NT2/D1 (cell line): Measurements from ENCODE around the gene HUWE1.

Experiments
- DNase-seq: peaks from one replicate; pipeline ENCODE4 v3.0.0-alpha.2; 2011; ENCODE audit warnings: low read depth, low spot score
- H3K27me3 ChIP-seq: 2 replicates; pipeline ENCODE4 v1.6.0; 2011; ENCODE audit warnings: mild to moderate bottlenecking; ENCODE audit not compliant: insufficient read length, insufficient read depth
- H3K36me3 ChIP-seq: 2 replicates; pipeline ENCODE4 v1.6.1; 2011; ENCODE audit warnings: mild to moderate bottlenecking, low read length, mixed read lengths; ENCODE audit not compliant: insufficient read depth, insufficient read length
- H3K4me1 ChIP-seq: 2 replicates; pipeline ENCODE4 v1.5.1; 2011; ENCODE audit not compliant: insufficient read depth, insufficient read length
- H3K4me3 ChIP-seq: 2 replicates; pipeline ENCODE4 v1.5.1; 2011; ENCODE audit warnings: low read depth; ENCODE audit not compliant: insufficient read length
- H3K9ac ChIP-seq: 2 replicates; pipeline ENCODE4 v1.6.0; 2011; ENCODE audit warnings: low read depth; ENCODE audit not compliant: insufficient read length
- H3K9me3 ChIP-seq: 2 replicates; pipeline ENCODE4 v1.5.1; 2011; ENCODE audit warnings: mild to moderate bottlenecking, low read length; ENCODE audit not compliant: insufficient read depth
- SUZ12 ChIP-seq: IDR thresholded peaks from 2 replicates; pipeline ENCODE4 v1.6.1; 2011; ENCODE audit not compliant: insufficient read length, insufficient read depth; ENCODE audit errors: extremely low read depth
- YY1 ChIP-seq: IDR thresholded peaks from 2 replicates; pipeline ENCODE4 v1.6.1; 2011; ENCODE audit not compliant: insufficient read length, insufficient read depth
- ZNF274 ChIP-seq: IDR thresholded peaks from 2 replicates; pipeline ENCODE4 v1.6.1; 2011; ENCODE audit warnings: mild to moderate bottlenecking, low read depth, low read length

The HUWE1 gene

GRCh38 chrX:53666171-53666570 lies 20.3 kb downstream of the HUWE1 start:
- Histone ChIP-seq H3K27me3 (no peaks in the 10 kb centered on the region), H3K9me3 (no peaks in the 10 kb centered on the region), H3K9ac (no peak overlapping the region), H3K4me3 (no peak overlapping the region), H3K4me1 (no peaks in the 10 kb centered on the region), H3K36me3 (peaks cover 93% of the 10 kb centered on the region)
- DNase-seq = no peak
- TF ChIP-seq SUZ12 (no peak), ZNF274 (no peak), YY1 (no peak)

GRCh38 chrX:53660004-53660403 lies 26.5 kb downstream of the HUWE1 start:
- H3K9me3 ChIP-seq = no peaks in the 10 kb centered on the region
- peaks cover 68% of the 10 kb centered on the region for H3K36me3 ChIP-seq
- H3K4me3 ChIP-seq = no peak overlapping the region
- H3K4me1 ChIP-seq = no peaks in the 10 kb centered on the region
- DNase-seq = no peak
- TF ChIP-seq YY1 (no peak), ZNF274 (no peak), SUZ12 (no peak)
- no peak overlapping the region for H3K9ac ChIP-seq
- H3K27me3 ChIP-seq = no peaks in the 10 kb centered on the region

- H3K9ac ChIP-seq = no peak overlapping the region
- no peak overlapping the region for H3K4me3 ChIP-seq
- no peaks in the 10 kb centered on the region for H3K9me3 ChIP-seq
- H3K36me3 ChIP-seq = peaks cover 66% of the 10 kb centered on the region
- H3K27me3 ChIP-seq = no peaks in the 10 kb centered on the region
- no peak for DNase-seq
- no peak for TF ChIP-seq ZNF274
- no peak for TF ChIP-seq SUZ12
- no peak for TF ChIP-seq YY1
- no peaks in the 10 kb centered on the region for H3K4me1 ChIP-seq
Measured at GRCh38 chrX:53659039-53659438, 27.5 kb downstream of the HUWE1 start.

GRCh38 chrX:53656845-53657244 lies 29.7 kb downstream of the HUWE1 start:
- no peak overlapping the region for H3K9ac ChIP-seq
- H3K9me3 ChIP-seq = no peaks in the 10 kb centered on the region
- TF ChIP-seq SUZ12 = no peak
- no peak for TF ChIP-seq ZNF274
- no peak for TF ChIP-seq YY1
- peaks cover 69% of the 10 kb centered on the region for H3K36me3 ChIP-seq
- H3K4me1 ChIP-seq = no peaks in the 10 kb centered on the region
- DNase-seq = no peak
- no peak overlapping the region for H3K4me3 ChIP-seq
- no peaks in the 10 kb centered on the region for H3K27me3 ChIP-seq

GRCh38 chrX:53654376-53654775 lies 32.1 kb downstream of the HUWE1 start:
- Histone ChIP-seq H3K4me1 (no peaks in the 10 kb centered on the region), H3K4me3 (no peak overlapping the region), H3K9me3 (no peaks in the 10 kb centered on the region), H3K9ac (no peak overlapping the region), H3K27me3 (no peaks in the 10 kb centered on the region), H3K36me3 (peaks cover 76% of the 10 kb centered on the region)
- DNase-seq = no peak
- TF ChIP-seq ZNF274 = no peak
- no peak for TF ChIP-seq SUZ12
- no peak for TF ChIP-seq YY1

- Histone ChIP-seq H3K9ac (no peak overlapping the region), H3K9me3 (no peaks in the 10 kb centered on the region), H3K27me3 (no peaks in the 10 kb centered on the region), H3K4me1 (no peaks in the 10 kb centered on the region), H3K4me3 (no peak overlapping the region), H3K36me3 (peaks cover 98% of the 10 kb centered on the region)
- TF ChIP-seq SUZ12 = no peak
- DNase-seq = no peak
Measured at GRCh38 chrX:53644751-53645150, 41.8 kb downstream of the HUWE1 start.

GRCh38 chrX:53642337-53642736 lies 44.2 kb downstream of the HUWE1 start:
- H3K4me3 ChIP-seq = no peak overlapping the region
- no peaks in the 10 kb centered on the region for H3K27me3 ChIP-seq
- DNase-seq = no peak

GRCh38 chrX:53639257-53639656 lies 47.3 kb downstream of the HUWE1 start:
- H3K36me3 ChIP-seq = peaks cover 90% of the 10 kb centered on the region
- DNase-seq = no peak

More at GRCh38 chrX:53642337-53642736, 44.2 kb downstream of the HUWE1 start:
- H3K9me3 ChIP-seq = no peaks in the 10 kb centered on the region
- H3K9ac ChIP-seq = no peak overlapping the region
- H3K36me3 ChIP-seq = peaks cover 94% of the 10 kb centered on the region
- H3K4me1 ChIP-seq = no peaks in the 10 kb centered on the region
- TF ChIP-seq ZNF274 = no peak

More at GRCh38 chrX:53639257-53639656, 47.3 kb downstream of the HUWE1 start:
- TF ChIP-seq ZNF274 (no peak), YY1 (no peak), SUZ12 (no peak)
- no peak overlapping the region for H3K4me3 ChIP-seq
- no peaks in the 10 kb centered on the region for H3K27me3 ChIP-seq
- H3K9me3 ChIP-seq = no peaks in the 10 kb centered on the region
- no peaks in the 10 kb centered on the region for H3K4me1 ChIP-seq
- H3K9ac ChIP-seq = no peak overlapping the region
